Tibial artery (tissue), 4 donors: ENCODE measurements around the gene MAPKAPK3.
A peak's percentile ranks its signal among the peaks of the same experiment; 100 is the strongest.
"Not testable (repeated sequence)": the region's sequence is repeated elsewhere in the genome, so short reads cannot be mapped to it uniquely, and the experiment has no call there.

Source experiments
- DNase-seq, 2 donors: peaks; one replicate each; pipeline ENCODE4 v3.0.0-alpha.2; 2019
- H3K27ac ChIP-seq, 2 donors: fragments of 200-600 bp; sonication (generic) in 1 of 2; 1 replicate in 1 of 2; 2 replicates in 1 of 2; pipeline ENCODE4 v1.5.1; 2018 to 2019; ENCODE audit warnings: mild to moderate bottlenecking in 1 of 2
- H3K27me3 ChIP-seq, 2 donors: fragments of 200-600 bp; sonication (generic) in 1 of 2; one replicate each; pipeline versions ENCODE4 v1.5.1 to v1.6.0; 2016 to 2019
- H3K36me3 ChIP-seq, 3 donors: fragments of 200-600 bp; sonication (generic) in 2 of 3; one replicate each; pipeline ENCODE4 v1.5.1; 2016 to 2019; ENCODE audit warnings: mild to moderate bottlenecking in 2 of 3
- H3K4me1 ChIP-seq, 4 donors: fragments of 200-600 bp; sonication (generic) in 2 of 4; 1 replicate in 3 of 4; 2 replicates in 1 of 4; pipeline ENCODE4 v1.5.1; 2016 to 2019
- H3K4me3 ChIP-seq, 2 donors: fragments of 200-600 bp; sonication (generic) in 1 of 2; 1 replicate in 1 of 2; 2 replicates in 1 of 2; pipeline ENCODE4 v1.5.1; 2018 to 2019; ENCODE audit warnings: mild to moderate bottlenecking in 2 of 2
- H3K9me3 ChIP-seq, 3 donors: fragments of 200-600 bp; sonication (generic) in 1 of 3; one replicate each; pipeline ENCODE4 v1.5.1; 2016 to 2019
- intact Hi-C: fragments of 100-400 bp; cut with DNase I; formaldehyde crosslinking; loops from one replicate; pipeline ENCODE4 v1.15.0; 2023; ENCODE audit warnings: low total_unique reads
- TF ChIP-seq, protein P1 (sequence below), 2 experiments: fragments of 200-600 bp in 1 of 2; fragments of 450-650 bp in 1 of 2; IDR thresholded peaks; one replicate each; pipeline ENCODE4 v1.5.1; 2017 to 2019; ENCODE audit warnings: antibody characterized with exemption in 2 of 2, mild to moderate bottlenecking in 1 of 2, moderate library complexity in 1 of 2

Gene MAPKAPK3

GRCh38 chr3:50665081-50665840 is 48.3 kb downstream of the MAPKAPK3 start:
- TF ChIP-seq, protein P1, sequence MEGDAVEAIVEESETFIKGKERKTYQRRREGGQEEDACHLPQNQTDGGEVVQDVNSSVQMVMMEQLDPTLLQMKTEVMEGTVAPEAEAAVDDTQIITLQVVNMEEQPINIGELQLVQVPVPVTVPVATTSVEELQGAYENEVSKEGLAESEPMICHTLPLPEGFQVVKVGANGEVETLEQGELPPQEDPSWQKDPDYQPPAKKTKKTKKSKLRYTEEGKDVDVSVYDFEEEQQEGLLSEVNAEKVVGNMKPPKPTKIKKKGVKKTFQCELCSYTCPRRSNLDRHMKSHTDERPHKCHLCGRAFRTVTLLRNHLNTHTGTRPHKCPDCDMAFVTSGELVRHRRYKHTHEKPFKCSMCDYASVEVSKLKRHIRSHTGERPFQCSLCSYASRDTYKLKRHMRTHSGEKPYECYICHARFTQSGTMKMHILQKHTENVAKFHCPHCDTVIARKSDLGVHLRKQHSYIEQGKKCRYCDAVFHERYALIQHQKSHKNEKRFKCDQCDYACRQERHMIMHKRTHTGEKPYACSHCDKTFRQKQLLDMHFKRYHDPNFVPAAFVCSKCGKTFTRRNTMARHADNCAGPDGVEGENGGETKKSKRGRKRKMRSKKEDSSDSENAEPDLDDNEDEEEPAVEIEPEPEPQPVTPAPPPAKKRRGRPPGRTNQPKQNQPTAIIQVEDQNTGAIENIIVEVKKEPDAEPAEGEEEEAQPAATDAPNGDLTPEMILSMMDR (IDR thresholded peaks at IDR 0.05): no peak
- H3K4me1 ChIP-seq: peaks cover 0 to 6% (median 0%) of the 10 kb centered on the region in 4 donors
- intact Hi-C loops: no loop called here
- no peak for DNase-seq
- H3K27me3 ChIP-seq: no peaks in the 10 kb centered on the region
- no peaks in the 10 kb centered on the region for H3K36me3 ChIP-seq
- H3K9me3 ChIP-seq: no peaks in the 10 kb centered on the region
- no peak overlapping the region for H3K4me3 ChIP-seq
- no peak overlapping the region for H3K27ac ChIP-seq

GRCh38 chr3:50665841-50666115 is 48.8 kb downstream of the MAPKAPK3 start:
- DNase-seq: peak in 1 of 2 donors; percentile 35

DNA sequence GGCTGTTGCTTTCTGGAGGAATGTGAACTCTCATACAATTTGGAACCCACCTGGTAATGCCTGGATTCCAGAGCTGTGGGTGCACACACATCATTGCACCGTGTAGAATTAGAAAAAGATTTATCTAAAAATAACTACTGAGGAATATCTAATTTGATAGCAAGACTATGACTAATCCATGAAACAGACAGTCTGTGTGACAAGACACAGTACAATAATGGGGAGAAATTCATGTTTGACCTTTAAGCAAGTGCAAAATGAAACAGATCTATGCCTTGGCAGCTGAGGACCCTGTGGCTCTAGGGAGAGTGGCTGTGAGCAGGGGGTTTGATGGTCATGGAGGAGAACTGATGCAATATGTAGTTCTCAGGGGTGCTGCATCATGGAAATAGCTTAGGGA is 49.9 kb downstream of the MAPKAPK3 start:
- Histone ChIP-seq H3K27ac (no peak overlapping the region), H3K9me3 (no peaks in the 10 kb centered on the region), H3K36me3 (no peaks in the 10 kb centered on the region), H3K4me1 (peaks cover 0 to 6% (median 0%) of the 10 kb centered on the region in 4 donors), H3K27me3 (no peaks in the 10 kb centered on the region), H3K4me3 (no peak overlapping the region)
- DNase-seq: no peak
- TF ChIP-seq, protein P1 (IDR thresholded peaks at IDR 0.05): no peak
- intact Hi-C loops: no loop called here

More at GRCh38 chr3:50665841-50666115, 48.8 kb downstream of the MAPKAPK3 start:
- H3K9me3 ChIP-seq, H3K27me3 ChIP-seq, H3K4me3 ChIP-seq, intact Hi-C loops, H3K4me1 ChIP-seq, H3K36me3 ChIP-seq, H3K27ac ChIP-seq: not testable (repeated sequence)

DNA sequence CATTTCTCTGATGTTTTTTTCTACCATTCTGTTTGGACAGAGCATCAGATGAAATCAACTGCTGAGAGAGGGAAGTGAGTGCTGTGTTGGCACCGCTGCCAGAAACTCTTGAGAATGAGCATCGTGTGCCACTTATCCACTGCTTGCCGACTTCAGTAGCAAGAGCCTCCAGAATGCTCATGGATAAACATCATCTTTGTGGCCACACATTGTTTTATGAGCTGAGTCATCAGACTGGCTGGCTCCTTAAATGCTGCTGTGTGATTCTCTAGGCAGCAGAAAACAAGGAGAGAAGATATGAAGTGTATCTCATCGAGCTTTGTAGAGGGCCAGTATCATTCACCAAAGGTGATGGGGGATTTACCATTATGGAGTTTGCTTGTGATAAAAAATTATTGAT is 54.4 kb downstream of the MAPKAPK3 start:
- no peaks in the 10 kb centered on the region for H3K9me3 ChIP-seq
- intact Hi-C loops: loop anchor here (10.0 kb wide), 1 partner anchor 703 kb away; no protein-coding TSS in a partner anchor
- no peaks in the 10 kb centered on the region for H3K36me3 ChIP-seq
- H3K4me1 ChIP-seq: peaks cover 0 to 14% (median 9%) of the 10 kb centered on the region in 4 donors
- H3K27ac ChIP-seq: no peak overlapping the region
- DNase-seq: no peak
- TF ChIP-seq, protein P1 (IDR thresholded peaks at IDR 0.05): no peak
- peaks cover 0 to 1% of the 10 kb centered on the region in 2 donors for H3K27me3 ChIP-seq
- no peak overlapping the region for H3K4me3 ChIP-seq

DNA sequence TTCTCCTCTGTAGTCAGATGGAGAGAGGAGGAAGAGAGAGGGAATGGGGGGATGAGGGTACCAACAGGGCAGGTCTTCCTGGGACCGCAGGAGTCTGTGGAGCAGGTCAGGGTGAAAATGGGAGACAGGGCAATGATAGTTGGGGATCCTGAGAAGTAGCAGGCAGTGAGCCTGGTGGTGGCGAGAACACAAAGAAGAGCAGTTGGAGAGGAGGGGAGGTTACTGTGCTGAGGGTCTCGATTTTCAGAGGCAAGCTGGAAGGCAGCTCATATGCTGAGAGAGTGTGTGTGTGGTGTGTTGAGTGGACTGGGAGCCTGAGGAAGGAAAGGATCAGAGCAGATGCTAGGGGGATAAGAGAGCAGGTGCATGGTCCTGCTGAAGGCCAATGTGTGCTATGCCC is 55.7 kb downstream of the MAPKAPK3 start:
- peaks cover 0 to 14% of the 10 kb centered on the region in 2 donors for H3K27me3 ChIP-seq
- intact Hi-C loops: loop anchor here (10.0 kb wide), 1 partner anchor 702 kb away; no protein-coding TSS in a partner anchor
- H3K27ac ChIP-seq: no peak overlapping the region
- no peaks in the 10 kb centered on the region for H3K36me3 ChIP-seq
- H3K4me1 ChIP-seq: peaks cover 0 to 14% (median 9%) of the 10 kb centered on the region in 4 donors
- TF ChIP-seq, protein P1 (IDR thresholded peaks at IDR 0.05): no peak
- H3K4me3 ChIP-seq: no peak overlapping the region
- no peaks in the 10 kb centered on the region for H3K9me3 ChIP-seq
- no peak for DNase-seq

DNA sequence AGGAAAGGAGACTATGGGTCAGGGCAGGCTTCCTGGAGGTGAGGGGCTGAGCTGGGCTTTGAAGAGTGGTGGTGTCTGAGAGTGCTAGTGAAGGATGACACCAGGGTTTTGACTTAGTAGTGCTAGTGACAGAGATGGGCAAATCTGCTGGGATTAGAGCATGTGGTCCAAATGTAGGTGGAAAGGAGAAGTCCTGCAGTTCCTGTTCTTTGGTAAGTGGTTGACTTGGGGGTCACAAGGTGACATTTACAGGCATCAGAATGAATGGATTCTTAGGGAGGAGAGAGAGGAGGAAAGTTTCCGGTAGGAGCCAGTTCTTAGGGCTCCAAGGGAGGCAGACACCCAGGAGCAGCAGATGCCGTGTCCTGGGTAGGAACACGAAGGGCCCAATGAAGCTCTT is 57.0 kb downstream of the MAPKAPK3 start:
- H3K27me3 ChIP-seq: peaks cover 0 to 26% of the 10 kb centered on the region in 2 donors

More for the DNA sequence above, 57.0 kb downstream of the MAPKAPK3 start:
- H3K27ac ChIP-seq: no peak overlapping the region
- no peaks in the 10 kb centered on the region for H3K36me3 ChIP-seq
- no peak for DNase-seq
- H3K9me3 ChIP-seq: no peaks in the 10 kb centered on the region
- H3K4me1 ChIP-seq: peaks cover 0 to 14% (median 9%) of the 10 kb centered on the region in 4 donors
- intact Hi-C loops: loop anchor here (10.0 kb wide), 1 partner anchor 701 kb away; no protein-coding TSS in a partner anchor
- H3K4me3 ChIP-seq: no peak overlapping the region
- TF ChIP-seq, protein P1 (IDR thresholded peaks at IDR 0.05): no peak
